Left ventricle myocardium inferior (tissue), 1 donor: Measurements from ENCODE around the gene SLC27A5. TPM values are rescaled to one million over a fixed set of nuclear protein-coding genes. Genes with fewer than 3 reads are reported as not detected.

ENCODE experiments used
- DNase-seq: peaks from one replicate; pipeline ENCODE4 v3.0.0-alpha.2; 2020
- H3K27ac ChIP-seq: fragments of 200-600 bp; replicated peaks from 2 replicates; pipeline ENCODE4 v1.8.0; 2021
- H3K27me3 ChIP-seq: fragments of 200-600 bp; 2 replicates; pipeline ENCODE4 v1.8.0; 2021; ENCODE audit warnings: low read depth
- H3K36me3 ChIP-seq: fragments of 200-600 bp; 2 replicates; pipeline ENCODE4 v1.8.0; 2021
- H3K4me1 ChIP-seq: fragments of 200-600 bp; 2 replicates; pipeline ENCODE4 v1.8.0; 2021
- H3K4me3 ChIP-seq: fragments of 200-600 bp; 2 replicates; pipeline ENCODE4 v1.8.0; 2021; ENCODE audit warnings: mild to moderate bottlenecking, moderate library complexity
- H3K9me3 ChIP-seq: fragments of 200-600 bp; replicated peaks from 2 replicates; pipeline ENCODE4 v1.8.0; 2021
- intact Hi-C: fragments of 100-400 bp; cut with micrococcal nuclease; formaldehyde crosslinking; loops from one replicate; pipeline ENCODE4 v1.11.0; 2022
- total RNA-seq: library from RNA; stranded (reverse); fragmentation: NEBNext Ultra II Directional; extraction: Animal tissue kit (Norgen Biotek cat#: 25700); gene quantifications from one replicate; pipeline ENCODE4 v1.2.1, GENCODE V29; 2021
- TF ChIP-seq, protein P1 (sequence below): fragments of 200-600 bp; IDR thresholded peaks from 2 replicates; pipeline ENCODE4 v1.8.0; 2021; ENCODE audit warnings: antibody characterized with exemption, mild to moderate bottlenecking, borderline replicate concordance
- donor health status: DM: no; HTN: yes; CAD: no; lungs with severe emphysema.

Gene SLC27A5
- total RNA-seq, 1 donor from 2014 or later, result 4.1 TPM

DNA sequence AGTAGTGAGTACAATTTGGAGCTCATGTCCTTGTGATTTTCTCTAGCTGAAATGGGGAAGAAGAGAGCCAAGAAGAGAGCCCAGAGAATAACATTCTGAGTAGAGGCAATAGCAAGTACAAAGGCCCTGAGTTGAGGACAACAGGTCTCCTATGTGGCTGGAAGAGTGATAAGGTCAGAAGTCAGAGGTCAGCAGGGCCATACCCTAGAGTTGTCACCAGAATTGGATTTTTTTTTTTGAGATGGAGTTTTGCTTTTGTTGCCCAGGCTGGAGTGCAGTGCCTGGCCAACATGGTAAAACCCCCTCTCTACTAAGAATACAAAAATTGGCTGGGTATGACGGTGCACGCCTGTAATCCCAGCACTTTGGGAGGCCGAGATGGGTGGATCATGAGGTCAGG lies 24.1 kb upstream of the SLC27A5 start:
- Histone ChIP-seq H3K27me3 (peaks cover 46% of the 10 kb centered on the region), H3K36me3 (no peaks in the 10 kb centered on the region), H3K4me3 (no peak overlapping the region), H3K27ac (no peak overlapping the region), H3K9me3 (no peaks in the 10 kb centered on the region), H3K4me1 (peaks cover 8% of the 10 kb centered on the region)
- no peak for DNase-seq
- TF ChIP-seq, protein P1, sequence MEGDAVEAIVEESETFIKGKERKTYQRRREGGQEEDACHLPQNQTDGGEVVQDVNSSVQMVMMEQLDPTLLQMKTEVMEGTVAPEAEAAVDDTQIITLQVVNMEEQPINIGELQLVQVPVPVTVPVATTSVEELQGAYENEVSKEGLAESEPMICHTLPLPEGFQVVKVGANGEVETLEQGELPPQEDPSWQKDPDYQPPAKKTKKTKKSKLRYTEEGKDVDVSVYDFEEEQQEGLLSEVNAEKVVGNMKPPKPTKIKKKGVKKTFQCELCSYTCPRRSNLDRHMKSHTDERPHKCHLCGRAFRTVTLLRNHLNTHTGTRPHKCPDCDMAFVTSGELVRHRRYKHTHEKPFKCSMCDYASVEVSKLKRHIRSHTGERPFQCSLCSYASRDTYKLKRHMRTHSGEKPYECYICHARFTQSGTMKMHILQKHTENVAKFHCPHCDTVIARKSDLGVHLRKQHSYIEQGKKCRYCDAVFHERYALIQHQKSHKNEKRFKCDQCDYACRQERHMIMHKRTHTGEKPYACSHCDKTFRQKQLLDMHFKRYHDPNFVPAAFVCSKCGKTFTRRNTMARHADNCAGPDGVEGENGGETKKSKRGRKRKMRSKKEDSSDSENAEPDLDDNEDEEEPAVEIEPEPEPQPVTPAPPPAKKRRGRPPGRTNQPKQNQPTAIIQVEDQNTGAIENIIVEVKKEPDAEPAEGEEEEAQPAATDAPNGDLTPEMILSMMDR, result no peak
- intact Hi-C loops, result no loop called here

DNA sequence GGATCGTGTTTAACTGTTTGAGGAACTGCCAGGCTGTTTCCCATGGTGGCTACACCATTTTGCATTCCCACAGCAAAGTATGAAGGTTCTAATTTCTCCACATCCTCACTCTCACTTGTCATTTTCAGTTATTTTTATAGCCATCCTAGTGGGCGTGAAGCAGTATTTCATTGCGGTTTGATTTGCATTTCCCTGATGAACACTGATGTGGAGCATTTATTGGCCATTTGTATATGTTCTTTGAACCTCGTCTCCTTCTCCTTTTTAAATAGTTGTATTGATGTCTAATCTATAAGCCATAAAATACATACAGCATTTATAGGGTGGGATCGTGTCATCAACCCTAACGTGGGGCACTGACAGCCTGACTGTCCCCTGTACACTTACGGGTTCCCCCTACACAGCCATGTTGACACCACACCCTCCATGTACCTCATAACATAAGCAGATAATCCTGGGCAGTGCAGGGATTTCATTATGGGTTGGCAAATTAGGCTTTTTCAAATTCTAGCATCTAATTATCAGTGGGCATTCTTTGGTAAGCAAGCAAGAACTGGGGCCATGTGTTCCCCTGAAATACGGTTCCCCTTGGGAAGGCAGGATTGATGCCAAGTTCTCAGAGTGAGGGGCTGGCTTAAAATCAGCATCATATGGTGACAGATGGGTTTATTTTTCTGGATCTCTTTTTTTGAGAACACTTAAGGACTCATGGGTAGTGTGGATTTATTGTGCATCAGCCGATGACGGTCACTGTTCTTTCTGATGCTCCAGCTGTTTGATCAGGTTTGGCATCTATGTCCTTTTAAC lies 19.4 kb upstream of the SLC27A5 start:
- Histone ChIP-seq H3K27me3 (peaks cover 36% of the 10 kb centered on the region), H3K27ac (no peak overlapping the region), H3K4me1 (no peaks in the 10 kb centered on the region), H3K36me3 (no peaks in the 10 kb centered on the region), H3K4me3 (no peak overlapping the region), H3K9me3 (no peaks in the 10 kb centered on the region)
- DNase-seq, result no peak
- TF ChIP-seq, protein P1, result no peak
- intact Hi-C loops, result no loop called here

DNA sequence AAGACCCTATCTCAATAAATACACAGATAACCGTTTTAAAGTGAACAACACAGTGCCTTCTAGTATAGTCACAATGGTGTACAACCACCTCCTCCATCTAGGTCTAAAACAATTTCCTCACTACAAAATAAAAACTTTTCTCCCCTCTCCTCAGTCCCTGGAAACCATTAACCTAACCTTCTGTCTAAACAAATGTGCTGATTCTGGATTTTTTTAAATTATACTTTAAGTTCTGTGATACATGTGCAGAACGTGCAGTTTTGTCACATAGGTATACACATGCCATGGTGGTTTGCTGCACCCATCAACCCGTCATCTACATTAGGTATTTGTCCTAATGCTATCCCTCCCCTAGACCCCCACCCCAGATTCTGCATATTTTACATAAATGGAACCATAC lies 17.6 kb upstream of the SLC27A5 start:
- TF ChIP-seq, protein P1, result no peak
- Histone ChIP-seq H3K27ac (no peak overlapping the region), H3K4me3 (no peak overlapping the region), H3K27me3 (peaks cover 36% of the 10 kb centered on the region), H3K4me1 (no peaks in the 10 kb centered on the region), H3K9me3 (no peaks in the 10 kb centered on the region), H3K36me3 (no peaks in the 10 kb centered on the region)
- intact Hi-C loops, result no loop called here
- no peak for DNase-seq

DNA sequence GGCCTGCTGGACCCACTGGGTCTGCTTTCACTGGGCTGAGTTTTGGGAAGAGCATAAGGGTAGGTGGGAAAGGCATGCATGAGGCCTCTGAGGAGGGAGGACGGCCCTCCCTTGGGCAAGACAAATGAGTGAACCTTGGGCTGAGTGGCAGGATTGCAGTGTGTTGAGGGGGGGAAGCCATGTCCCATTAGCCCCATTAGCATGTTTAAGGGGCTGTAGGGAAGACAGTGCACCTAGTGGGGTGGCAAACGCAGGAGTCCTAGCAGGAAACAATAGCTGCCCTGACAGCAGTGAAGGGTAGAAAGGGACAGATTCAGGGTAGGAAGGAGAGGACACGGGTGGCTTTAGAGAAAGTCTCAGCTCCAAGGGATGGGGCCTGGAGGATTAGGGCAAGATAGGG lies 10.9 kb upstream of the SLC27A5 start:
- H3K9me3 ChIP-seq, result no peaks in the 10 kb centered on the region
- no peak overlapping the region for H3K4me3 ChIP-seq
- no peak for DNase-seq
- peaks cover 29% of the 10 kb centered on the region for H3K4me1 ChIP-seq
- TF ChIP-seq, protein P1, result no peak
- intact Hi-C loops, result no loop called here
- H3K27me3 ChIP-seq, result no peaks in the 10 kb centered on the region
- H3K36me3 ChIP-seq, result no peaks in the 10 kb centered on the region
- no peak overlapping the region for H3K27ac ChIP-seq

DNA sequence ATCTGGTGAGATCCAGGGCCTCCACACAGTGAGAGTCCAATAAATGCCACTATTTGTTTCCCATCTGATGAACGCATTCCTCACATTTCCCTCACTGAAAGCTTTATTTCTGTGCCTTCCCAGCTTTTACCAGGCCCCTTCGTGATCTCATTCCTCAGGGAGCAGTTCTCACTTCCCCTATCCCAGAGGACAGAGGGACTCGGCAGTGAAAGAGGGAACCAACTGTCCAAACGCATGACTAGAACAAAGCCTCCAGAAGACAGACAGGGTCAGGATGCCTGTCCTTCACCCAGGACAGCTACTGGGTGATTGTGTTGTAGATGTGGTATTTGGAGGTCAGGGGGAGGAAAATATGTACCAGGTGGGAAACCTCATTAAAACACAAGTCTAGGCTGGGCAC lies 9.9 kb upstream of the SLC27A5 start:
- Histone ChIP-seq H3K9me3 (no peaks in the 10 kb centered on the region), H3K4me3 (no peak overlapping the region), H3K27me3 (no peaks in the 10 kb centered on the region), H3K36me3 (peaks cover 9% of the 10 kb centered on the region), H3K27ac (no peak overlapping the region), H3K4me1 (peaks cover 40% of the 10 kb centered on the region)
- TF ChIP-seq, protein P1, result no peak
- DNase-seq, result no peak
- intact Hi-C loops, result no loop called here
